RWPE1 (cell line): Measurements from ENCODE around the gene PIGS.

Experiments
- CTCF ChIA-PET: fragments of 350-600 bp; sonication (Branson Sonifier 250); formaldehyde crosslinking; extraction: SDS; loops from one replicate; lab custom pipeline; 2021; lab: Yijun Ruan, JAX
- POLR2A ChIA-PET: fragments of 400-600 bp; formaldehyde crosslinking; extraction: SDS; loops from one replicate; lab custom pipeline; 2020; ENCODE audit warnings: antibody characterized with exemption; ENCODE audit not compliant: low non-redundant PET; lab: Yijun Ruan, JAX
- DNase-seq: peaks from one replicate; pipeline ENCODE4 v3.0.0; 2012; ENCODE audit warnings: low spot score
- H3K27ac ChIP-seq: fragments of 450-650 bp; 2 replicates; pipeline ENCODE4 v1.5.1; 2017
- TF ChIP-seq, protein P1 (sequence below): fragments of 450-650 bp; conservative IDR thresholded peaks from 2 replicates; pipeline ENCODE4 v1.5.1; 2017; ENCODE audit warnings: low read depth, mild to moderate bottlenecking

Gene PIGS

DNA sequence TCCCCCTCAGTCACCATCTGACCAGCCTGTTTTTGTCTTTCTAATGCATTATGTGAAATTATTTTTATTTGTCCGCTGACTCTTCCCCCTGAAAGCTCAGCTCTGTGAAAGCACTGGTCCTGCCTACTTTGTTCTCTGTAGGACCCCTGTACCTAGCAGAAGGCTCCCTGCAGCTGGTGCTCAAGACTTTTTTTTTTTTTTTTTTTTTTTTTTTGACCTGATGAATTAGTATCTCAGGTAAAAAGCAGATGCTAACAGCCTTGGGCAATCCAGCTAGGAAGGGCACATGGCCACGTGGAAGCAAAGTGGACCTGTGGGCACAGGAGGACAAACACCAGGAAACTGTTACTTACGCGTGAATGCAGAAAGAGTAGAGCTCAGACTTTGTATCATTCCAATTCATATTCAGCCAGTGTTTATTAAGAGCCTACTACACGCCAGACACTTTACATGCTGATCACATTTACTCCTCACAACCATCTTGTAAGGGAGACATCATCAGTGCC, 18.3 kb downstream of the PIGS start:
- ChIA-PET CTCF (interaction anchor here (0.7 kb wide), 1 partner anchor 234 kb away, joined by 3 read pairs; the partner anchor contains the start of gene TMEM97), POLR2A (no interaction called here)
- H3K27ac ChIP-seq = peak overlapping the region; percentile 49
- TF ChIP-seq, protein P1, sequence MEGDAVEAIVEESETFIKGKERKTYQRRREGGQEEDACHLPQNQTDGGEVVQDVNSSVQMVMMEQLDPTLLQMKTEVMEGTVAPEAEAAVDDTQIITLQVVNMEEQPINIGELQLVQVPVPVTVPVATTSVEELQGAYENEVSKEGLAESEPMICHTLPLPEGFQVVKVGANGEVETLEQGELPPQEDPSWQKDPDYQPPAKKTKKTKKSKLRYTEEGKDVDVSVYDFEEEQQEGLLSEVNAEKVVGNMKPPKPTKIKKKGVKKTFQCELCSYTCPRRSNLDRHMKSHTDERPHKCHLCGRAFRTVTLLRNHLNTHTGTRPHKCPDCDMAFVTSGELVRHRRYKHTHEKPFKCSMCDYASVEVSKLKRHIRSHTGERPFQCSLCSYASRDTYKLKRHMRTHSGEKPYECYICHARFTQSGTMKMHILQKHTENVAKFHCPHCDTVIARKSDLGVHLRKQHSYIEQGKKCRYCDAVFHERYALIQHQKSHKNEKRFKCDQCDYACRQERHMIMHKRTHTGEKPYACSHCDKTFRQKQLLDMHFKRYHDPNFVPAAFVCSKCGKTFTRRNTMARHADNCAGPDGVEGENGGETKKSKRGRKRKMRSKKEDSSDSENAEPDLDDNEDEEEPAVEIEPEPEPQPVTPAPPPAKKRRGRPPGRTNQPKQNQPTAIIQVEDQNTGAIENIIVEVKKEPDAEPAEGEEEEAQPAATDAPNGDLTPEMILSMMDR = no peak
- DNase-seq = no peak

DNA sequence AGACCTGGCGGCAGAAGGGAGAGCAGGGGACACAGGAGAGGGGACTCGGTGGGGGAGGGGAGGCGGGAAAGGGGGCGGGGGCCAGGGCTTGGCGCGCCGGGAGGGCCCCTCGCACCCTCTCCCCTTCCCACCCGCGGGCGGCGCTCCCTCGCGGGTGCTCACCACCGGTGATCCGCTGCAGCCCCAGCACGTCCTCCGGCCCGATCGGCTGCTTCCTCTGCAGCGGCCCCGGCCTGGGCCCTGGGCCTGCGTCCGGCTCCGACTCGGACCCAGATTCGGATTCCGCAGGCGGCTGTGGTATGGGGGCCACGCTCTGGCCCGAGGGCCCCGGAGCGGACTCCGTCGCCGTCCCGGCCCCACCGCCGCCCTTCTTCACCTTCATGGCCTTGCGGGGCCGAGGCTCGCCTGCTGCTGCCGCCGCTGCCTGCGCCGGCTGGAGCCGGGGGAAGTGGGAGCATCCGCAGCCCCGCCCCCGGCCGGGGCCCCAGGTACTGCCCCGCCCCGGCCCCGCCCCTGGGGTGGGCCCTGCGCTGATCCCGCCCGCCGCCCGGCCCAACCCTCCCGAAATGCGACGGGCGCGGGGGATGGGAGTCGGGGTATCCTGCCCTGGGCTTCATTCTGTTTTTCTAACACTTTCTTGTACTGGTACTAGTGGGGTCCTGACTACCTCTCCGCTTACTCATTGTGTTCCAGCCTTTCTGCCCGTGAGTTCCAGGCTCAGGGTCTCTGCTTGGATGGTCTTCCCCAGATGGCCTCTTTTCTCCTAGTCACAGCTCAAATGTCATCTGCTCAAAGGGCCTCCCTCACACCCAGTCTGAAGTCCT, 18.9 kb downstream of the PIGS start, which contains the start of gene UNC119:
Gene UNC119 (minus strand): TSS at position 449 of the 824 bp plus-strand sequence. CDS start 67 bp downstream, at position 382.
- CTCF ChIA-PET = no interaction called here

DNA sequence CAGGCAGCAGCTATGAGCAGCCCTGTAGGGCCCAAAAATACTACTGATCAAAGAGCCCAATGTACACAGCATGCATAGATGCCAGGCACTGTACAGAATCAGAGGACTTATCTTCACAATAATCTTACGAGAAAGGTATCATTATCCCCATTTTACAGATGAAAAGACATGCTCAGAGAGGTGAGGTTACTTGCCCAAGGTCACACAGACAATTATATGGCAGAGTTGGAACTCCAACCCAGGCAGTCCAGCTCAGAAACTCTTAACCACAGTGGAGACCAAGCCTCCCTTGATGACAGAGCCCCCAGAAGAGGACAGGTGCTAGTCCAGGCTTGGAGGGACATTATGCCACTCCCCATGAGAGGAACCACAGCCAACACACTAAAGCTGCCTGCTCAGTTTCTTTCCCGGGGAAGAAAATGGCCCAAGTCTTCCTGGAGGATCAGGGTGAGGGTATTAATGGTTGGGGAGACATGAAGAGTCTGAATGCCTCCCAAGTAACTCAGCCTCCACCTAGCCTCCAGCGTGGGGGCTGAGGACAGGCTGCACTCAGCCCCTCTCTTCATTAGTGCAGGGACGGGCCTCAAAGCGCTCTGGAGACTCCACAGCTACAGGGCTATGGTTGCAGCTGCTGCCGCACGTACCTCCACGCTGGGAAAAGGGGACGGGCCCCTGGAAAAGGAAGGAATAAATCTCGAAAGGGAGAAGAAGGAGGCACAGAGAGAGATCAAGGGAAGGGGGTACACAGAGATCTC, 19.7 kb downstream of the PIGS start:
- DNase-seq = peak; percentile 30
- ChIA-PET CTCF (no interaction called here), POLR2A (interaction anchor here (1.1 kb wide), 1 partner anchor 20 kb away, joined by 6 read pairs; the partner anchor contains the start of gene PIGS)
- peak overlapping the region; percentile 49 for H3K27ac ChIP-seq
- TF ChIP-seq, protein P1 = no peak

More for the DNA sequence above, 18.9 kb downstream of the PIGS start, which contains the start of gene UNC119:
- TF ChIP-seq, protein P1 = no peak
- POLR2A ChIA-PET = no interaction called here
- peak; percentile 93 for DNase-seq
- H3K27ac ChIP-seq = peak within 1 kb of the TSS; percentile 49

DNA sequence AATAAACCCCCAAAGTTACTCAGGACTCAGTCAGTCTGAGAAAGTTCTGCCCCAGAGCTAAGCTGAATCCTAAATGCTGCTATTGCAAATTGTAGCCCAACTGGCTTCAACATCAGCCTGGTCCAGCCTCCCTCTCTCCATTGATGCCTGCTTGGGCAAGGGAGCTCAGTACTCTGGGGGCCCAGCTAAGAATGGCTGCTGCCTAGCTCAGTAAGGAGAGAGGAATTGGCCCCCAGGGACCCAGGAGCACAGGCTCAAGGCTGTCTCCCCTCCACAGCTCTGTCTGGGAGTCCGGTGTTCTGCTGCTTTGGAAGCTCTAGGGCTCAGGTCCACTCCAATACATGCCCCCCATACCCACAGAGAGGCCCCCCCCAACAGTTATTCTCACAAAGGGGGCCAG, 20.5 kb downstream of the PIGS start:
- H3K27ac ChIP-seq = no peak overlapping the region
- CTCF ChIA-PET = interaction anchor here (0.8 kb wide), 1 partner anchor 58 kb away, joined by 6 read pairs; no protein-coding TSS in a partner anchor
- TF ChIP-seq, protein P1 = no peak
- POLR2A ChIA-PET = interaction anchor here (0.5 to 1.1 kb wide), 2 partner anchors 18 to 21 kb away, joined by 6 read pairs; partner anchors contain the start of gene PIGS
- DNase-seq = no peak

DNA sequence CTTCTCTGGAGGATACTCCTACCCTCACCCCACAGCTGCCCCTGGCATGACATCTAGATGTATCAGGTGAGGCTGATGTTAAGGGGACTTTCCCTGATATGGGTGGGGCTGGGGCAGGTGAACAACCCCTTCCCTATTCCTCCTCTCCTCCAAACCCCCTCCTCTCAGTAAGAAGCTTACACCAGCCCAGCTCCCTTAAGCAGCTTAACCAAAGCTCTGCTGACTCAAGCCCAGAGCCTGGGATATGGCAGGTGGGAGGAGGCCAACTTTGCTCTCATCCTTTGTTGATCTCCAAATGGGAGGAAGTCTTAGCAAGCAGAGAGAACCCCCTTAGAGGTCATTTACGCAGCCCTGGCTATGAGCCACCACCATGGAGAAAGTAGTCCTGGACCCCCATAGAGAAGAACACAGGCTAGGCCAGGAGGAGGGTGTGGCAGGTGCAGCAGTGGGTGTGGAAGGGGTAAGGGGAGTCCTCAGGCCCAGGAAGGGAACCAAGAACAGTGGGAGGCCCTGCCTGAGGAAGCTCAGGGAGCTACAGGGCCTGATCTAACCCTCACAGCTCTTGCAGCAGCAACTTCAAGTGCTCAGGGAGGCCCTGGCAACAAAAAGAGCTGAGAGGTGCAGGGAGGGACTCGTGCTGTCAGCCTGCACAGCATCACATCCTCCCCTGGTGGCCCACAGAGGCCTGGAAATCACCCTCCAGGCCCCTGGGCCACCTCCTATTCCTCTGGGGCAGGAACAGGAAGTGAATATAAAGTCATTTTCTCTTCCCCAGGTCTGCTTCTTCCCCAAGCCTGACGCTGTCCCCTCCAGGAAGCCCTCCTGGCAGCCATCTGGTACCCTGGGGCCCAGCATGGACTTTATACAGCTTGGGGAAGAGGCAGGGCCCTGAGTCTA, 21.8 kb downstream of the PIGS start:
- ChIA-PET CTCF (interaction anchor here (0.8 kb wide), 1 partner anchor 56 kb away, joined by 6 read pairs; no protein-coding TSS in a partner anchor), POLR2A (no interaction called here)
- no peak for DNase-seq
- no peak overlapping the region for H3K27ac ChIP-seq
- TF ChIP-seq, protein P1 = no peak
